HG02798 (cell line): ENCODE results near the gene POU6F1.

Source experiments
- ATAC-seq: cut with Tn5 transposase; IDR thresholded peaks from one replicate; pipeline ENCODE4 v1.9.1; 2021; ENCODE audit warnings: mild to moderate bottlenecking; ENCODE audit not compliant: unreplicated experiment, poor library complexity

The POU6F1 gene

GRCh38 chr12:51174501-51174900, 43.4 kb downstream of the POU6F1 start:
- ATAC-seq, result no peak

- ATAC-seq, result peak; percentile 98
These were observed 45.1 kb downstream of the POU6F1 start, which contains the start of gene TFCP2 for GRCh38 chr12:51172515-51173431. TFCP2 (minus strand) TSS chr12:51173135; CDS start chr12:51172422, 713 bp downstream.

- peak; percentile 9 for ATAC-seq
These were observed 45.9 kb downstream of the POU6F1 start for GRCh38 chr12:51171884-51172514.

- ATAC-seq, result no peak
These were observed 54.1 kb downstream of the POU6F1 start for GRCh38 chr12:51163795-51164194.

- no peak for ATAC-seq
These were observed 55.6 kb downstream of the POU6F1 start for GRCh38 chr12:51162217-51162616.

- ATAC-seq, result no peak
These were observed 56.9 kb downstream of the POU6F1 start for GRCh38 chr12:51160814-51161459.

GRCh38 chr12:51156245-51156765, 61.6 kb downstream of the POU6F1 start:
- ATAC-seq, result no peak

GRCh38 chr12:51152953-51153352, 64.9 kb downstream of the POU6F1 start:
- ATAC-seq, result no peak

- no peak for ATAC-seq
These were observed 67.1 kb downstream of the POU6F1 start for GRCh38 chr12:51150777-51151176.

GRCh38 chr12:51147309-51147708, 70.6 kb downstream of the POU6F1 start:
- ATAC-seq, result no peak

GRCh38 chr12:51139292-51139844, 78.5 kb downstream of the POU6F1 start:
- ATAC-seq, result no peak
